Activated CD8-positive, alpha-beta memory T cell treated with anti-CD3 and anti-CD28 coated beads for 1 hour (primary cell): Measurements from ENCODE around the gene PPP2CA.
"Not testable (repeated sequence)": the region's sequence is repeated elsewhere in the genome, so short reads cannot be mapped to it uniquely, and the experiment has no call there.

Experiments used
- DNase-seq, 2 donors: peaks; one replicate each; pipeline ENCODE4 v3.0.0-alpha.2; 2020; ENCODE audit warnings: low read depth in 1 of 2; ENCODE audit errors: extremely low read depth in 1 of 2

The PPP2CA gene

DNA sequence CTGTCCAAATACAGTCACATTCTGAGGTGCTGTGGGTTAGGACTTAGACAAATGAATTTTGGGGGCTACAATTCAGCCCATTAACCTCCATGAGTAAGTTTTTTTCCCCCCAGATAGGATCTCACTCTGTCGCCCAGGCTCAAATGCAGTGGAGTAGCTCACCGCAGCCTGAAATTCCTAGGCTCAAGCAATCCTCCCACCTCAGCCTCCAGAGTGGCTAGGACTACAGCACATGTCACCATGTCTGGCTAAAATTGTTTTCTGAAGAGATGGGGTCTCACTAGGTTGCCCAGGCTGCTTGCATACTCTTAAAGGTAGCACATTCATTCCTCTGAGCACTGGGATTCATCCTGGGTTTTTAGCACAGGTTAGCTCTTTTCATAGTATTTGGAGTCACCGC, 22.2 kb downstream of the PPP2CA start:
- no peak for DNase-seq

GRCh38 chr5:134195666-134196065, 30.2 kb downstream of the PPP2CA start:
- no peak for DNase-seq

GRCh38 chr5:134189031-134189430, 36.8 kb downstream of the PPP2CA start:
- DNase-seq: no peak

DNA sequence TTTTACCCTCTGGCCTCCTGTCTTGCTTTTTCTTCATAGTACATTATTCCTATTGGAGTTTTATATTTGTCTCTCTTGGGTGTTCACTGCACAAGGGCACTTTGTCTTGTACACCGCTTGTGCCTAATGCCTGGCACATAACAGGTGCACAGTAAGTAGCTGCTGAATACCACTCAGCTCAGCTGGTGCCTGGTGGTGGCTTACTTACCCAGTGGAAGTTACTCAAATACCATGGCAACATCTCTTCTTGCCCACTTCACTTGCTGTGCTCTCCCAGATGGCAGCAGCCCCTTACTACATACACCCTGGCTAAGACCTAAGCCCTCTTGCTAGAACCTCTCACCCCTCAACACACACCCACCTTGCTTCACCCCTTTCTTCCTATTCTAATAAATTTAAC, 37.8 kb downstream of the PPP2CA start:
- no peak for DNase-seq

GRCh38 chr5:134184155-134185135, 41.4 kb downstream of the PPP2CA start:
- DNase-seq: peak; percentile 25 to 56

- no peak for DNase-seq
Observed at GRCh38 chr5:134183481-134183880, 42.4 kb downstream of the PPP2CA start.

DNA sequence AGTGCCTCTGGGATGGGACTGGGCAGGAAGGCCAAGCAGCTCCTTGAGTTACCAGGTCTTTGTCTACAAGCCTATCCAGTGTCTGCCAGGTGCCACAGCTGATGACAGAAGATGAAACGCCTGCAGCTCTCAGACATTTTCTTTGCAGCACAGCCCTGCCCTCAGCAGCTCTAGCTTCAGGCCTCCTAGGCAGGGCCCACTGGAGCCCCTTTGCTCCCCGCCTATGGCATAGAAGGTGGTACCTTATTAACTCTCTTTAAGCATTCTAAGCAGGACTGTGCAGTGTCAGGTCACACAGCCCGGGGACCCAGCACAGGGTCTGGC, 47.8 kb downstream of the PPP2CA start:
- no peak for DNase-seq

DNA sequence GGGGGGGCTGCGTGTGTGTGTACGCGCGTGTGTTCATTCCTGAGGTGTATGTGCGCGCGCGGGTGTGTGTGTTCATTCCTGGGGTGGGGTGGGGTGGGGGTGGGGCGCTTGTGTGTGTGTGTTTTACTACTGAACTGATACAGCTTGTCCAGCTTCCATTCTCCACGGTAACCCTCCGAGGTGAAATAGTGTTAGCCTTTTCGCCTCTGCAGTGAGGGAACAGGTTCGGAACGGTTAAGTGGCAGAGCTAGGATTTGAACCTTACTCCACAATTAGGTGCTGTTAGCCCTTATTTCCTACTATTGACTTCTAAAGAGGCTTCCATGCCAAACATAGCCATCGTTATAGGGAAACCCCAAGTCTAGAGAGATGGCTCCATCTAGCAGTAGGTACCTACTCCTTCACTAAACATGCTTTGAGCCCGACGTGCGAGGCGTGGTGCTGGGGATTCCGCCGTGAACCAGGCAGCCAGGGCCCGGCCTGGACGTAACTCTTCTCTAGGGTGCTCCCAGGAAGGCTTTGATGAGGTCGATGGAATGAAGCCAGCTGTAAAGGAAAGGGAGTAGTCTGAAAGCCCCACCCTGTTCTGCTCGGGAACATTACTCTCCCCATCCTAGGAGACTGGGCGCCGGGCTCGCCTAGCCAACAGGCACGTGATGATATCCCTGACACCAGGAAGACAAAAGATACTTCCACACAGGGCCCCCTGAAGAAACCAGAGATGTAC, 48.3 kb downstream of the PPP2CA start:
- DNase-seq: no peak

DNA sequence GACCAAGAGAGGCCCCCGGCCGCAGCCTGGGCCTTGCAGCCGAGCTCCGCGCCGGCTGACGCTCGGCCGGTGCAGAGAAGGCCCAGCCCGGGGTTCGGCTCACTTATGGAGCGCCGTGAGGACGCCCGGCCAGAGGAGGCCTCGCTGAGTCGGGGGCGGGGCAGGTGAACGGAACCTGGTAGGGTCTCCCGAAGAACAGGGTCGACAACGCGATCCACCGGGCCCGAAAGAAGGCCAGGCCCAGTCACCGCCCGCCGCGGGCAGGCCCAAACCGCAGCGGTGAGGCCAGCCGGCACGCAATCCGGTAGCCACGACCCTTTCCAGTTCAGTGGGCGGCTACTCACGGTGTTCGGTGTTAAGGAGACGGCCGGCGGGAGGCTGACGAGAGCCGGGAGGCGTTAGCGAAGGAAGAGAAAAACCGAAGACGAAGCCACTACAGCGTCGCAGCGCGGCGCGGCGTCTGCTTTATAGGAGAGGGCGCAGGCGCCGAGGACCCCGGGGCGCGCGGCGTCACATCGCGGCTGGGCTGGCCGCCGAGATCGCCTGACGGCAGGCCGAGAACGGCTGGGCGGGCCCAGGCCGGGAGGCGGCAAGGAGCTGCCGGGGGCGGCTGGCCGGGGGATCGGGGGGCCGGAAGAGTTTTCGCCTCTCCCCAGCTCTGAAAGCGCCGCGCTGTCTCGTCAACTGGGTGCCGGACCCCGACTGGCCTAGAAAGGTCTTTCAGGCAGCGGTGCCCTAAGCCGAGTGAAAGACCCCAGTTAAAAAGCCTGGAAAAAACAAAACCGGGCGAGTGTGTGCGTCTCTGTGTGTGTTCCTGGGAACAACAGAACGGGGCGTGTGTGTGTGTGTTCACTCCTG, 49.1 kb downstream of the PPP2CA start, which contains the start of gene SKP1:
TSS of gene SKP1 (minus strand) at position 440 of the 858 bp plus-strand sequence. CDS start 2,928 bp downstream, outside the sequence.
- peak; percentile 58 to 75 for DNase-seq

- peak in 1 of 2 donors; percentile 8 for DNase-seq
Observed at GRCh38 chr5:134175921-134176510, 49.9 kb downstream of the PPP2CA start.

- DNase-seq: no peak
Observed at GRCh38 chr5:134174841-134175839, 50.7 kb downstream of the PPP2CA start.

- DNase-seq: no peak
Observed at GRCh38 chr5:134171972-134172371, 53.9 kb downstream of the PPP2CA start.

- no peak for DNase-seq
Observed at GRCh38 chr5:134162592-134162991, 63.3 kb downstream of the PPP2CA start.

DNA sequence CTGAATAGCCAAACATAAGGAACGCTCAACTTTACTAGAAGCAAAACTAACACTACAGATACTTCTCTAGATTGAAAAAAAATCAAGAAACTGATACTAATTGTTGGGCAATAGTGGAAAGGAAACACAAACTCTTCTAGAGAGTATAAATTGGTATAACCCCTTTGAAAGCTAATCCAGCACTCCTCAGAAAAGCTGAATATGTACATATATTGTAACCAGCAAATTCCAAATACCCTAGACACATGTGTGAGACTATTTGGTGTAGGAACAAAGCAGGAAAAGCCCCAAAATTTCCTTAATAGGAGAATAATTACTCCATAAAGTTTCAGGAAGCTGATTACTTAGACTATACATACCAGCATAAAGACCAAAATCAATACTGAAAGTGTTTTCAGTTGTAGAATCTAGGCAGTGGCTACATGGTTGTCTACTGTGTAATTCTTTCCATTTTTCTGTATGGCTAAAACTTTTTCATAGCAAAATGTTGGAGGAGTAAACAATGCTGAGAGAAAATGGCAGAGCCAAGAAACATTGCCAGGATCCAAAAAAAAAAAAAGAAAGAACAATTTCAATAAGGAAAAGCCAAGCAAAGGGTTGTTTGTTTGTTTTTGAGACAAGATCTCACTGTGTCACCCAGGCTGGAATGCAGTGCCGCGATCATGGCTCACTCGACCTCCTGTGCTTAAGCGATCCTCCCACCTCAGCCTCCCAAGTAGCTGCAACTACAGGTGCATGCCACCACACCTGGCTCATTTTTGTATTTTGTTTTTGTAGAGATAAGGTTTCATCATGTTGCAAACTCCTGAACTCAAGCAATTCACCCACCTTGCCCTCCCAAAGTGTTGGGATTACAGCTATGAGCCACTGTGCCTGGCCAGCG, 64.1 kb downstream of the PPP2CA start:
- no peak for DNase-seq

DNA sequence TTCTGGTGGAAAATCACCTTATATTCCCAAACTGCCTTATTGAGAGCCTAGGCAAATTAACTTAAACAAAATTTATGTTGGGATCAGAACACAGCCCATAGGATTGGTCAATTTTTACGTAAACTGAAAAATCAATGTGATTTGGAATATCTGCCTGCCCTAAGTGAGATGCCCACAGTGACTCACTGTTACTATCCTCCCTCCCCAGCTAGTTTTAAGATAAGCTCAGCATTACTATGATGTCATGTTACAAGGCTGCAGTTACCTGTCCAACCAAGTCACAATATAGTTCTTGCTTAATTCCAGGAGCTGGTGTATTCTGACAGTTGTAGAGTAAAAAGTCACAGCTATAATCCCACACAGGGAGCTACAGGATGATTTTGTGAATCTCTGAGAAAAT, 72.2 kb downstream of the PPP2CA start:
- DNase-seq: no peak

DNA sequence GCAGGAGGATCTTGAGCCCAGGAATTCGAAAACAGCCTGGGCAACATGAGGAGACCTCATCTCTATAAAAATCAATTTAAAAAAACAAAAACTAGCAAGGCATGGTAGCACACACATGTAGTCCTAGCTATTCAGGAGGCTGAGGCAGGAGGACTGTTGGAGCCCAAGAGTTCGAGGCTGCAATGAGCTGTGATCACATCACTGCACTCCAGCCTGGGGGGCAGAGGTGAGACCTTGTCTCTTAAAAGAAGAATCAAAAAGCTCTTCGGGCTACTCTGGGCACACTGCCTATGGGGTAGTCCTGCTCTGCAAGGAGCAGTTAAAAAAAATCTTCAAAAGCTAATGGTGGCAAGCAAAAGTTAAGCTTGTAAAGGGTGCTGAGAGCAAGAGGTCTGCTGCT, 72.6 kb downstream of the PPP2CA start:
- no peak for DNase-seq

- not testable (repeated sequence) for DNase-seq
Observed at GRCh38 chr5:134152173-134152832, 73.6 kb downstream of the PPP2CA start.

DNA sequence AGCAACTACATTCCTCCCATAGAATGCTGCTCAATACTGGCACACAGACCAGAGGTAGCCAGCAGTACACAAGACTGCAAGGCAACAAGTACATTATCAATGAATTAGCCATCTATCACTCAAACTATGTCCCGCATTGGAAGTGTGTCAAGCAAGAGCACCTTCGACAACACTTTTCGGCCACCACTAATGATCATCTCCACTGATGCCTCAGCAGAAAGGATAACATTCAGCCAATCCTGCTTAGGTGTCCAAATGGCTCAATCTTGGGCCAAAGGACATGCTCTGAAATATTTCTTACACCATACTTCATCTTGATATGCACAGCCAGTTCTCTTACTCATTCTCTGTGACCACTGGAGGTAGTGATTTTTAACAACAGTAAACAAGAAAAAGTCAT, 74.2 kb downstream of the PPP2CA start:
- no peak for DNase-seq
